T-helper 9 cell (primary cell): Measurements from ENCODE around the gene LNP1.
A peak's percentile ranks its signal among the peaks of the same experiment; 100 is the strongest.

Experiments used
- DNase-seq: peaks from one replicate; pipeline ENCODE4 v3.0.0-alpha.2; 2020

Gene LNP1

DNA sequence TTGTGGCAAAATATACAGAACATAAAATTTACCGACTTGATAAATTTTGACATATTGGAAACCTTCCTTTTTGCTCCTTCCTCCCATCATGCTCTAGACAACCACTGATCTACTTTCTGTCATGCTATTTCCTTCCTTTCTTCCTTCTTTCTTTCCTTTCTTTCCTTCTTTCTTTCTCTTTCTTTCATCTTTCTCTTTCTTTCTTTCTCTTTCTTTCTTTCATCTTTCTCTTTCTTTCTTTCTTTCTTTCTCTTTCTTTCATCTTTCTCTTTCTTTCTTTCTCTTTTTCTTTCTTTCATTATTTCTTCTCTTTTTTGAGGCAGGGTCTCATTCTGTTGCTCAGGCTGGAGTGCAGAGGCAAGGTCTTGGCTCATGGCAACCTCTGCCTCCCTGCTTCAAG lies 82.2 kb downstream of the LNP1 start:
- DNase-seq, result no peak

DNA sequence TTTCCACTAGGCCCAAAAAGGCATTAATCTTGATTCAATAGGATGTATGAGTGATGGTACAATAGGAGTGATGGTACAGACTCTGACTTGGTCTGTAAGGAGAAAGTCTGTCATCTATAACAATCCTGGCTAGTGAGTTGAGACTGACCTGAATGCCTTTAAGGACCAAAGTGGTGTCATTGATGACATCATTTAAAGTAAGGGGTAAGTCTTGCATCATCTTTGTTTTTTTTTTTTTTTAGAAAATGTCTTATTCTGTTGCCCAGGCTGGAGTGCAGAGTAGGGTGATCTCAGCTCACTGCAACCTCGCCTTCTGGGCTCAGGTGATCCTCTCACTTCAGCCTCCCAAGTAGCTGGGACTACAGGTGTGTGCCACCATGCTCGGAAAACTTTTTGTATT lies 85.5 kb downstream of the LNP1 start:
- no peak for DNase-seq

GRCh38 chr3:100489118-100489517 lies 87.8 kb downstream of the LNP1 start:
- no peak for DNase-seq

DNA sequence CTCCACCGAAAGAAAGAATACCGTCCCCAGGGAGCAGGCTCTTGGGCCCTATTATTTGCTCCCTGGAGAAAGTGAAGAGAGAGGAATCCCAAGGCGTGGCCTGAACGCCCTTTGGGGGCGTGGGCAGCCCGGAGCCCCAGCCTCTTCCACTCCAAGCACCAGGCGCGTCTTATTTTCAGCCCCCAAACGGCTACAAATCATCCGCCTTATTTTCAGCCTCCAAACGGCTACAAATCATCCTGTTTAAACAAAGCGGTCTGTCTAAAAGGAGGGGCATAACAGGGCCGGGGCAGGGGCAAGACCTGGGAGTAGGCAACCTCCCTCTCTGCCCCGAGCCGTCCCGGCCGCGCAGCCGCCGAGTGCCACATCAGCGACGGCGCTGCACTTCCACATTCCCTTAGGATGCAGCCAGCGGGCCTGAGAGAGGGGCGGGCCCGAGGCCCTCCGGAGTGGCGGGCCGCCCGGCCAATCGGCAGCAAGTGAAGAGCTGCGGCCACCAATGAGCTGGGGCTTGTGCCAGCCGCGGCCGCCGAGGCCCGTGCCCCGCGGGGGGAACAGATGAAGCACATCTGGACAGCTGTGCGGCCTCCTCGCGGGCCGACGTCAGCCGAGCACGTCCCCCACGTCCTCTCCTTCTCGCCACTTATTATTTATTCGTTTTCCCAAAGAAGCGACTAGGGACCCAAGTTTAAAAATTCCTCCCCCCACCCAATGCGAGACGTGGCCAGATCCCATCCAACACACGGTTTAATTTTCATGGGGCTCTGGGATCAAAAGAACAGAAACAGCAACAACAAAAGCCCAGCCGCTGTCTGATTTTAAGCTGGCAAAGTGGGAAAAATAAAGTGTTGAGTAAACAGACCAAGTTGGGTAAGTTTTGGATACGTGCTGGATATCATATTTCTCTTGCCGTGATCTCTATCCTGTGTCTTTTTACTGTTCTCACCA lies 91.0 kb downstream of the LNP1 start, which contains the start of gene TMEM45A:
TMEM45A (plus strand) TSS at position 561 of the 948 bp plus-strand sequence. CDS start 62,593 bp downstream, outside the sequence.
- peak; percentile 71 for DNase-seq

GRCh38 chr3:100496711-100497261 lies 95.4 kb downstream of the LNP1 start:
- DNase-seq, result no peak

GRCh38 chr3:100499651-100500050 lies 98.3 kb downstream of the LNP1 start:
- DNase-seq, result no peak

GRCh38 chr3:100500320-100500880 lies 99.1 kb downstream of the LNP1 start:
- DNase-seq, result no peak

- no peak for DNase-seq
These were observed 102.1 kb downstream of the LNP1 start for GRCh38 chr3:100503448-100503847.
